Spleen (tissue), 7 donors: ENCODE results near the gene AAK1.

Source experiments
- POLR2A ChIP-seq, 3 donors: fragments of 450-650 bp; IDR thresholded peaks; one replicate each; pipeline ENCODE4 v1.5.1; 2017; ENCODE audit warnings: antibody characterized with exemption in 3 of 3, mild to moderate bottlenecking in 1 of 3
- TF ChIP-seq, protein P1 (sequence below), 11 experiments: fragments of 200-600 bp in 7 of 11; fragments of 450-650 bp in 4 of 11; sonication (generic) in 4 of 11; IDR thresholded peaks in 8 of 11; conservative IDR thresholded peaks in 3 of 11; 1 replicate in 7 of 11; 2 replicates in 4 of 11; pipeline versions ENCODE4 v1.4.0 to v1.8.0; 2016 to 2021; ENCODE audit warnings: antibody characterized with exemption in 11 of 11, inconsistent platforms in 4 of 11, mild to moderate bottlenecking in 1 of 11
- donor health status: DM: no; HTN: no; CAD: no; lungs with moderate emphysema.
- donor health status: DM: no; HTN: no; CAD: no.
- donor health status: DM: no; HTN: no; CAD: no.

GRCh38 chr2:69621440-69621839 is 22.1 kb downstream of the AAK1 start:
- TF ChIP-seq, protein P1, sequence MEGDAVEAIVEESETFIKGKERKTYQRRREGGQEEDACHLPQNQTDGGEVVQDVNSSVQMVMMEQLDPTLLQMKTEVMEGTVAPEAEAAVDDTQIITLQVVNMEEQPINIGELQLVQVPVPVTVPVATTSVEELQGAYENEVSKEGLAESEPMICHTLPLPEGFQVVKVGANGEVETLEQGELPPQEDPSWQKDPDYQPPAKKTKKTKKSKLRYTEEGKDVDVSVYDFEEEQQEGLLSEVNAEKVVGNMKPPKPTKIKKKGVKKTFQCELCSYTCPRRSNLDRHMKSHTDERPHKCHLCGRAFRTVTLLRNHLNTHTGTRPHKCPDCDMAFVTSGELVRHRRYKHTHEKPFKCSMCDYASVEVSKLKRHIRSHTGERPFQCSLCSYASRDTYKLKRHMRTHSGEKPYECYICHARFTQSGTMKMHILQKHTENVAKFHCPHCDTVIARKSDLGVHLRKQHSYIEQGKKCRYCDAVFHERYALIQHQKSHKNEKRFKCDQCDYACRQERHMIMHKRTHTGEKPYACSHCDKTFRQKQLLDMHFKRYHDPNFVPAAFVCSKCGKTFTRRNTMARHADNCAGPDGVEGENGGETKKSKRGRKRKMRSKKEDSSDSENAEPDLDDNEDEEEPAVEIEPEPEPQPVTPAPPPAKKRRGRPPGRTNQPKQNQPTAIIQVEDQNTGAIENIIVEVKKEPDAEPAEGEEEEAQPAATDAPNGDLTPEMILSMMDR (IDR thresholded peaks at IDR 0.05 in 8 of 11, conservative IDR thresholded peaks at IDR 0.05 in 3 of 11): no peak
- no peak for TF ChIP-seq POLR2A (IDR thresholded peaks at IDR 0.05)
